Sigmoid colon (tissue), 4 donors: Measurements from ENCODE around the gene U2AF2.

ENCODE experiments used
- CTCF ChIP-seq, 4 experiments: fragments of 450-650 bp in 3 of 4; fragments of 200-600 bp in 1 of 4; IDR thresholded peaks; one replicate each; pipeline ENCODE4 v1.5.1; 2016 to 2019; ENCODE audit warnings: antibody characterized with exemption in 4 of 4, mild to moderate bottlenecking in 3 of 4, moderate library complexity in 2 of 4
- POLR2A ChIP-seq, 2 donors: fragments of 450-650 bp; IDR thresholded peaks; one replicate each; pipeline ENCODE4 v1.6.1; 2016; ENCODE audit warnings: antibody characterized with exemption in 2 of 2, mild to moderate bottlenecking in 2 of 2, moderate library complexity in 2 of 2
- POLR2AphosphoS5 ChIP-seq, 4 donors: sonication (generic); formaldehyde crosslinking; IDR thresholded peaks; one replicate each; pipeline ENCODE4 v1.6.1; 2017; ENCODE audit warnings: antibody characterized with exemption in 4 of 4

- TF ChIP-seq CTCF (IDR thresholded peaks at IDR 0.05) (no peak), POLR2A (IDR thresholded peaks at IDR 0.05) (no peak), POLR2AphosphoS5 (IDR thresholded peaks at IDR 0.05) (no peak)
Measured at GRCh38 chr19:55677572-55678028, 22.8 kb downstream of the U2AF2 start.
